ENCODE results near the gene COMMD7.
"Not testable (repeated sequence)": the region's sequence is repeated elsewhere in the genome, so short reads cannot be mapped to it uniquely, and the experiment has no call there.

Gene COMMD7

GRCh38 chr20:32728435-32728834 lies 14.8 kb downstream of the COMMD7 start:
- not testable (repeated sequence) for DNase-seq

GRCh38 chr20:32727683-32728082 lies 15.6 kb downstream of the COMMD7 start:
- DNase-seq = no peak

GRCh38 chr20:32718749-32719348 lies 24.4 kb downstream of the COMMD7 start:
- no peak for DNase-seq

GRCh38 chr20:32711346-32711745 lies 31.9 kb downstream of the COMMD7 start:
- no peak for DNase-seq

GRCh38 chr20:32709632-32710121 lies 33.6 kb downstream of the COMMD7 start:
- DNase-seq = no peak

GRCh38 chr20:32709029-32709631 lies 34.1 kb downstream of the COMMD7 start:
- not testable (repeated sequence) for DNase-seq

GRCh38 chr20:32707691-32708581 lies 35.3 kb downstream of the COMMD7 start:
- DNase-seq = no peak

GRCh38 chr20:32706486-32706885 lies 36.8 kb downstream of the COMMD7 start:
- no peak for DNase-seq

- no peak for DNase-seq
Observed at GRCh38 chr20:32702706-32703425, 40.4 kb downstream of the COMMD7 start.

GRCh38 chr20:32697608-32698007 lies 45.7 kb downstream of the COMMD7 start:
- DNase-seq = no peak

- DNase-seq = no peak
Observed at GRCh38 chr20:32695089-32695488, 48.2 kb downstream of the COMMD7 start.

- not testable (repeated sequence) for DNase-seq
Observed at GRCh38 chr20:32688966-32689365, 54.3 kb downstream of the COMMD7 start.

GRCh38 chr20:32687180-32687532 lies 56.1 kb downstream of the COMMD7 start:
- DNase-seq = no peak

GRCh38 chr20:32686530-32687179 lies 56.6 kb downstream of the COMMD7 start:
- DNase-seq = no peak

- no peak for DNase-seq
Observed at GRCh38 chr20:32685541-32686529, 57.4 kb downstream of the COMMD7 start.

GRCh38 chr20:32682508-32682987 lies 60.7 kb downstream of the COMMD7 start:
- DNase-seq = no peak

GRCh38 chr20:32681175-32682084 lies 61.8 kb downstream of the COMMD7 start:
- no peak for DNase-seq

GRCh38 chr20:32680544-32681174 lies 62.6 kb downstream of the COMMD7 start:
- no peak for DNase-seq

- no peak for DNase-seq
Observed at GRCh38 chr20:32678948-32679347, 64.3 kb downstream of the COMMD7 start.
